ENCODE results near the gene ARID3B. TPM values are rescaled to one million over a fixed set of nuclear protein-coding genes. Genes with fewer than 3 reads are reported as not detected.

The ARID3B gene
- total RNA-seq, 1 experiment from 2014 or later = 101 TPM

DNA sequence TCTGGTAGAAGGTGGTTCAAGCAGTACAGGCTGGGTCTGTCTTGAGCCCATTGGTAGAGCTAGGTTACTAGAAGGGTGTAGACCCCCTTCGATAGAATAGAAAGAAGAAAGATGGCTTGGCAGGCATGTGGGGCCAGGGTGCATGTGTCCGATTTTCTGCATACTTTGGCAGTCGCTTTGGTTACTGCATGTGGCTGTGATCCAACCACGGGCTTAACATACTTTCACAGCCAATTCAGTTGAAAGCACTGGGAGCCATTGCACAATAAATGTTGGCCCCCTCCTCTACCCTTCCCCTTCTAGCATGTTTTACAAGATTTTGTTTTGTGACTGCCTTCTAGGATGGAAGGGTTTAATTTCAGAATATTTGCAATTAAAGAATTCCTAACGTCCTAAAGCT, 7.2 kb downstream of the ARID3B start:
- no peak overlapping the region for H2AK5ac ChIP-seq (ENCODE audit: insufficient read length, low read length)
- no peaks in the 10 kb centered on the region for H4K20me1 ChIP-seq (ENCODE audit: control insufficient read depth, insufficient read depth, insufficient read length)
- H3K4me1 ChIP-seq (ENCODE audit: insufficient read depth, low read length) = peaks cover 3% of the 10 kb centered on the region
- peaks cover 46% of the 10 kb centered on the region; the same call in 1 of the 2 replicates for H3K79me2 ChIP-seq (ENCODE audit: insufficient read depth, low read length)
- H2AFZ ChIP-seq (ENCODE audit: low read length) = no peak overlapping the region
- no peak overlapping the region for H4K91ac ChIP-seq (ENCODE audit: insufficient read length, low read depth, low read length)
- no peaks in the 10 kb centered on the region for H3K9me3 ChIP-seq (ENCODE audit: control insufficient read depth, low read depth, low read length)
- no peaks in the 10 kb centered on the region for H3K27me3 ChIP-seq (ENCODE audit: insufficient read depth, low read length)
- no peak overlapping the region for H2BK20ac ChIP-seq (ENCODE audit: low read depth, low read length, poor library complexity, severe bottlenecking)
- H4K5ac ChIP-seq (ENCODE audit: insufficient read length, low read depth, low read length) = no peak overlapping the region
- Mint-ChIP-seq H3K36me3 (ENCODE audit: insufficient read depth in 1 of 3, low read depth in 3 of 3) (peaks cover 41 to 89% (median 89%) of the 10 kb centered on the region in 3 experiments; a peak in 6 of 7 replicates), H3K4me1 (peaks cover 23 to 29% of the 10 kb centered on the region in 2 experiments), H3K9me3 (no peaks in the 10 kb centered on the region), H3K27ac (peak overlapping the region in 1 of 3 experiments; percentile 81; a peak in 2 of 7 replicates), H3K4me3 (no peak overlapping the region), H3K27me3 (ENCODE audit: low read depth) (no peaks in the 10 kb centered on the region)
- no peak overlapping the region for H3K23ac ChIP-seq (ENCODE audit: insufficient read length, low read depth, low read length)
- H2BK120ac ChIP-seq (ENCODE audit: low read depth, low read length, poor library complexity, severe bottlenecking) = no peak overlapping the region
- no peak overlapping the region for H3T11ph ChIP-seq (ENCODE audit: low read length)
- no peak overlapping the region for H4K8ac ChIP-seq (replicated peaks; ENCODE audit: insufficient read length, low read depth, low read length)
- H2BK5ac ChIP-seq (ENCODE audit: insufficient read length, low read length) = no peak overlapping the region
- DNase-seq = no peak
- no peak overlapping the region for H3K4ac ChIP-seq (ENCODE audit: low read depth, low read length)
- no peak overlapping the region for H2BK15ac ChIP-seq (ENCODE audit: low read depth, low read length)
- no peak overlapping the region for H3K14ac ChIP-seq (ENCODE audit: insufficient read depth, low read length)
- H3K9ac ChIP-seq (ENCODE audit: extremely low read depth, insufficient read length, low read length) = no peak overlapping the region
- no peak overlapping the region for H3K27ac ChIP-seq (ENCODE audit: insufficient read length, low read depth, low read length)
- H3K4me2 ChIP-seq (ENCODE audit: insufficient read depth, insufficient read length, low read length) = no peak overlapping the region
- H3K79me1 ChIP-seq (ENCODE audit: insufficient read depth, low read depth, low read length, poor library complexity, severe bottlenecking) = peaks cover 10% of the 10 kb centered on the region
- H2BK12ac ChIP-seq (ENCODE audit: insufficient read length, low read depth, low read length) = no peak overlapping the region
- WGBS (ENCODE audit: extremely low coverage, insufficient read length, low lambda C conversion rate) = no CpG with 5 or more reads among the region's 5 CpGs
- H3K18ac ChIP-seq (ENCODE audit: insufficient read length, low read depth, low read length) = no peak overlapping the region
- H3K23me2 ChIP-seq (ENCODE audit: insufficient read length, low read depth, low read length, poor library complexity, severe bottlenecking) = no peaks in the 10 kb centered on the region
- TF ChIP-seq, protein P1, sequence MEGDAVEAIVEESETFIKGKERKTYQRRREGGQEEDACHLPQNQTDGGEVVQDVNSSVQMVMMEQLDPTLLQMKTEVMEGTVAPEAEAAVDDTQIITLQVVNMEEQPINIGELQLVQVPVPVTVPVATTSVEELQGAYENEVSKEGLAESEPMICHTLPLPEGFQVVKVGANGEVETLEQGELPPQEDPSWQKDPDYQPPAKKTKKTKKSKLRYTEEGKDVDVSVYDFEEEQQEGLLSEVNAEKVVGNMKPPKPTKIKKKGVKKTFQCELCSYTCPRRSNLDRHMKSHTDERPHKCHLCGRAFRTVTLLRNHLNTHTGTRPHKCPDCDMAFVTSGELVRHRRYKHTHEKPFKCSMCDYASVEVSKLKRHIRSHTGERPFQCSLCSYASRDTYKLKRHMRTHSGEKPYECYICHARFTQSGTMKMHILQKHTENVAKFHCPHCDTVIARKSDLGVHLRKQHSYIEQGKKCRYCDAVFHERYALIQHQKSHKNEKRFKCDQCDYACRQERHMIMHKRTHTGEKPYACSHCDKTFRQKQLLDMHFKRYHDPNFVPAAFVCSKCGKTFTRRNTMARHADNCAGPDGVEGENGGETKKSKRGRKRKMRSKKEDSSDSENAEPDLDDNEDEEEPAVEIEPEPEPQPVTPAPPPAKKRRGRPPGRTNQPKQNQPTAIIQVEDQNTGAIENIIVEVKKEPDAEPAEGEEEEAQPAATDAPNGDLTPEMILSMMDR (conservative IDR thresholded peaks at IDR 0.05) = no peak
- no peak overlapping the region for H3K56ac ChIP-seq (ENCODE audit: insufficient read length, low read depth, low read length)
